ENCODE data around the gene NACC1.
A peak's percentile ranks its signal among the peaks of the same experiment; 100 is the strongest.

The NACC1 gene

GRCh38 chr19:13093407-13094105 lies 24.5 kb upstream of the NACC1 start:
- Mint-ChIP-seq H3K36me3 (no peaks in the 10 kb centered on the region), H3K27ac (peak overlapping the region; percentile 92), H3K4me3 (no peak overlapping the region), H3K4me1 (peaks cover 40% of the 10 kb centered on the region), H3K27me3 (peaks cover 4% of the 10 kb centered on the region), H3K9me3 (no peaks in the 10 kb centered on the region)
- peak; percentile 74 for ATAC-seq

DNA sequence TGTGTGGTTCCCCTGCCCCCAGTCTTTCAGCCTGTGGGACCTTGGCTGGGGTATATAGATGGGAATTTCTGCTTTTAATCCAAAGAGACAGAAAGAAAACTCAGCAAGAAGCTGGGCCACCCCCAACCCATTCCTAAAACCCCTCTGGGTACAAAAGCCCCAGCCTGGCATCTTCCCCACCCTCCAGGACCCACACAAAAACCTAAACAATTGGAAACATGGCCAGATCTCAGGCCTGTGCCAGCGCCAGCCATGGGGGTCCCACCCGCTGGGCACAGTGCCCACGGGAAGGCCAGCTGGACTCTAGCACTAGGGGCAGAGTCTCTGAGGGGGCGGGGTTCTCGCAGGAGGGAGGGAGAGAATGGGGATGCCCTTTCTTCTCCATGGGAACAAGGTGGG lies 24.0 kb upstream of the NACC1 start:
- H3K4me3 Mint-ChIP-seq, result no peak overlapping the region
- peak overlapping the region; percentile 92 for H3K27ac Mint-ChIP-seq
- no peak for ATAC-seq

GRCh38 chr19:13094771-13095392 lies 23.2 kb upstream of the NACC1 start:
- peak; percentile 47 for ATAC-seq
- Mint-ChIP-seq H3K4me1 (peaks cover 53% of the 10 kb centered on the region), H3K36me3 (peaks cover 11% of the 10 kb centered on the region), H3K27me3 (no peaks in the 10 kb centered on the region), H3K9me3 (no peaks in the 10 kb centered on the region), H3K27ac (peak overlapping the region; percentile 92), H3K4me3 (peak overlapping the region; percentile 91)

More for the DNA sequence above, 24.0 kb upstream of the NACC1 start:
- Mint-ChIP-seq H3K9me3 (no peaks in the 10 kb centered on the region), H3K36me3 (peaks cover 4% of the 10 kb centered on the region), H3K4me1 (peaks cover 45% of the 10 kb centered on the region), H3K27me3 (no peaks in the 10 kb centered on the region)

- Mint-ChIP-seq H3K9me3 (no peaks in the 10 kb centered on the region), H3K4me3 (peak overlapping the region; percentile 91), H3K27ac (peak overlapping the region; percentile 92)
These were observed 22.7 kb upstream of the NACC1 start for GRCh38 chr19:13095393-13095784.

DNA sequence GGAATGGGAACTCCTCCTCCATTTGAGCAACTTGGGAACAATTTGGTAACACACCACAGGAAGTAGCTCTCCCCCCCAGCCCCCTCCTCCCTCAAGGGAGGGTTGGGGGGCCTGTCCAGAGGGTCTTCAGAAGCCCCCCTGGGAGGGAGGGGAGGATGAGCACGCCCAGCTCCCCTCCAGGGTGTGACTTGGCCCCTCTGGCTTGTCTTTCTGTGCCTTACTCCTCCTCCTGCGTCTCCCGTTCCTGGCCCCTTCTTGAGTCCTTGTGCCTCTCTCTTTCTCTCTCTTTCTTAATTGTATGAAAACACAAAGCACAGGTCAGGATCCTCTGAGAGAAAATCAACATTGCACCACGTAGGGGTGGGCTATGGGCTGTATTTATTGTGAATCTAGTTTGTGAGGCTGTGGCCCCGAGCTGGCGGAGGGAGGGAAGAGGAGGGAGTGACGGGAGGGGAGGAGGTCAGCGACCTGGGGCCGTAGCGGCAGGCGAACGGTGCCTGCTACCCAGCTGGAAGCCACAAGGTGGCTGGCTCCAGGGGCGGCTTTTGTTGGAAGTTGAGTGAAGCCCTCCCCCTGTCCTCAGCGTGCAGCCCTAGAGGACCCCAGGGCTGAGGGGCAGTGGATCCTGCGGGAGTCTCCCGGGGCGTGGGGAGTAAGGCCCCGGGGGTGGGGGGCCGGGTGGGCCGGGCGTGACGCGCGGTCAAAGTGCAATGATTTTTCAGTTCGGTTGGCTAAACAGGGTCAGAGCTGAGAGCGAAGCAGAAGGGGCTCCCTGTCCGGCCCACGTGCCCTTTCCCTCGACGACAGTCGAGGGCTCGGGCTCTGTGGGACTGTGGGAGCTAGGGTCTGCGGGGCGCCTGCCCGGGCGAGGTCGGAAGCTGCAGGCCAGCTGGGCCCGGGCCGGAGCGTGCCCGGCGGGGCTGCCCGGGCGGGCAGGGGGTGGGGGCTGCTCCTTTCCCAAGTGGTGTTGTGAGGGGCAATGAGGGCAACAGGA lies 21.8 kb upstream of the NACC1 start:
- peaks cover 67% of the 10 kb centered on the region for H3K4me1 Mint-ChIP-seq
- no peaks in the 10 kb centered on the region for H3K27me3 Mint-ChIP-seq
- no peak for ATAC-seq
- H3K36me3 Mint-ChIP-seq, result peaks cover 17% of the 10 kb centered on the region
- H3K27ac Mint-ChIP-seq, result peak overlapping the region; percentile 92
- H3K9me3 Mint-ChIP-seq, result no peaks in the 10 kb centered on the region
- peak overlapping the region; percentile 91 for H3K4me3 Mint-ChIP-seq

More at GRCh38 chr19:13095393-13095784, 22.7 kb upstream of the NACC1 start:
- Mint-ChIP-seq H3K36me3 (peaks cover 16% of the 10 kb centered on the region), H3K4me1 (peaks cover 58% of the 10 kb centered on the region), H3K27me3 (no peaks in the 10 kb centered on the region)
- peak; percentile 45 for ATAC-seq

GRCh38 chr19:13097033-13097462 lies 21.0 kb upstream of the NACC1 start:
- H3K27ac Mint-ChIP-seq, result peak overlapping the region; percentile 92
- peaks cover 17% of the 10 kb centered on the region for H3K36me3 Mint-ChIP-seq
- no peaks in the 10 kb centered on the region for H3K9me3 Mint-ChIP-seq
- peaks cover 75% of the 10 kb centered on the region for H3K4me1 Mint-ChIP-seq
- H3K27me3 Mint-ChIP-seq, result no peaks in the 10 kb centered on the region
- H3K4me3 Mint-ChIP-seq, result peak overlapping the region; percentile 91
- no peak for ATAC-seq

DNA sequence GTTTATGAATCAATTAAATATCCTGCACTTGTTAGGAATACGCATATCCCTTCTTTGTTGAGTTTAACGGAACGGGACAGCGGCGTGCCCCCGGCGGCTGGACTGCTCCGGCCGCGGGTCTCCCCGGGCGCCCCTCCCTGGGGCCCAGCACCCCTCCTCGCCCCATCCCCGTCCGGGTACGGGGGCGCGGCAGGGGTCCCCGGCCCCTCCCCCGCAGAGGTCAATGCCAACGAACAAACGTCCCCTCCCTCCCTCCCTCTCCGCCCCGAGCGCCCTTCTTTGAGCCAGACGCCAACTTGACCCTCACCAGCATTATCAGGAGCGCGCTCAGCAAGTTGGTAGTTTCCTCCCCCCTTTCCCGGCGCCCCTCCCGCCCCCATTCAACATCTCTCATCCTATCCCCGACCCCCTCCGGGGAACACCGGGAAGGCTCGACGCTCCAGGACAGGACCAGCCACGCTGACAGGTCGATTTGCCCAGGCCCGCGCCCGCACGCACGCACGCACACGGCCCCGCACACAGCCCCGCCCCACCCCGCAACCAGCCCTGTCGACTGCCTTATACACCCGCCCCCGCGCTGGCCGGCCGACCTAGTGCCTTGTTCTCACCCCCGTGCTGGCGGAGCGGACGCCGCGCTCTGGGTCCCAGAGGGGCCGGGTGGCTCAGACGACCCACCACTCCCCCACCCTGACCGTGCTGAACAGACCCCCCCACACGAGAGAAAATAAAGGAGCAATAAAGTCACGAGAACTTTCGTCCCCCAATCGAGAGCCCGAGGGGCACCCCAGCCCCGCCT lies 20.4 kb upstream of the NACC1 start:
- Mint-ChIP-seq H3K9me3 (no peaks in the 10 kb centered on the region), H3K4me1 (peaks cover 77% of the 10 kb centered on the region), H3K27me3 (no peaks in the 10 kb centered on the region), H3K36me3 (peaks cover 17% of the 10 kb centered on the region), H3K4me3 (peak overlapping the region; percentile 91), H3K27ac (peak overlapping the region; percentile 92)
- ATAC-seq, result no peak

GRCh38 chr19:13098277-13099072 lies 19.6 kb upstream of the NACC1 start:
- H3K36me3 Mint-ChIP-seq, result peaks cover 17% of the 10 kb centered on the region
- H3K9me3 Mint-ChIP-seq, result no peaks in the 10 kb centered on the region
- peak overlapping the region; percentile 82 for H3K4me3 Mint-ChIP-seq
- no peaks in the 10 kb centered on the region for H3K27me3 Mint-ChIP-seq
- peak overlapping the region; percentile 92 for H3K27ac Mint-ChIP-seq
- ATAC-seq, result no peak
- H3K4me1 Mint-ChIP-seq, result peaks cover 83% of the 10 kb centered on the region

GRCh38 chr19:13099073-13099999 lies 18.7 kb upstream of the NACC1 start:
- Mint-ChIP-seq H3K27me3 (no peaks in the 10 kb centered on the region), H3K9me3 (no peaks in the 10 kb centered on the region), H3K4me3 (peak overlapping the region; percentile 88), H3K4me1 (peaks cover 85% of the 10 kb centered on the region), H3K27ac (peak overlapping the region; percentile 92), H3K36me3 (peaks cover 17% of the 10 kb centered on the region)
- ATAC-seq, result no peak

DNA sequence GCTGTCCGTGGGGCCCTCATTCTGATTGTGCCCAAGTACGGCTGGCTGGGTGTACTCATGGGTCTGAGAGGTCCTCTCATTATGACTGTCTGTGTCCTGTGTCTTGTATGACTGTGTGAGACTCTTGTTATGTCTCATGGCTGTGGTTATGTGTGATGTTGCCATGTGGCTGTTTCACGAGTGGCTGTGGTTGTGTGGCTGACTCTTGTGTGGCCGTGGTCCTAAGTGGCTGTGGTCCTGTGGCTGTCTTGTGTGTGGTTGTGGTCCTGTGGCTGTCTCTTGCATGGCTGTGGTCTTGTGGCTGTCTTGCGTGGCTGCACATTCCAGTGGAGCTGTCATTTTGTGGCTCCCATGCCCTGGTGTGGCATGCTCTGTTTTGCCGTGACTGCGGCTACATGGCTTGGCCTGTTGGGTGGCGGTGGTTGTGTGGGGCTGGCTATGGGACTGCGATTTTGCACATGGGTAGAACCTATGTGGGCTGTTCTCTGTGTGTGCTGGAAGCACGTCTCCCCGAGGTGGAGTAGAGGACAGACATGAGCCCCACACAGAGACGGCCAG lies 18.0 kb upstream of the NACC1 start:
- Mint-ChIP-seq H3K9me3 (no peaks in the 10 kb centered on the region), H3K4me3 (peak overlapping the region; percentile 88), H3K27ac (peak overlapping the region; percentile 92), H3K36me3 (peaks cover 17% of the 10 kb centered on the region), H3K4me1 (peaks cover 85% of the 10 kb centered on the region), H3K27me3 (no peaks in the 10 kb centered on the region)
- no peak for ATAC-seq

DNA sequence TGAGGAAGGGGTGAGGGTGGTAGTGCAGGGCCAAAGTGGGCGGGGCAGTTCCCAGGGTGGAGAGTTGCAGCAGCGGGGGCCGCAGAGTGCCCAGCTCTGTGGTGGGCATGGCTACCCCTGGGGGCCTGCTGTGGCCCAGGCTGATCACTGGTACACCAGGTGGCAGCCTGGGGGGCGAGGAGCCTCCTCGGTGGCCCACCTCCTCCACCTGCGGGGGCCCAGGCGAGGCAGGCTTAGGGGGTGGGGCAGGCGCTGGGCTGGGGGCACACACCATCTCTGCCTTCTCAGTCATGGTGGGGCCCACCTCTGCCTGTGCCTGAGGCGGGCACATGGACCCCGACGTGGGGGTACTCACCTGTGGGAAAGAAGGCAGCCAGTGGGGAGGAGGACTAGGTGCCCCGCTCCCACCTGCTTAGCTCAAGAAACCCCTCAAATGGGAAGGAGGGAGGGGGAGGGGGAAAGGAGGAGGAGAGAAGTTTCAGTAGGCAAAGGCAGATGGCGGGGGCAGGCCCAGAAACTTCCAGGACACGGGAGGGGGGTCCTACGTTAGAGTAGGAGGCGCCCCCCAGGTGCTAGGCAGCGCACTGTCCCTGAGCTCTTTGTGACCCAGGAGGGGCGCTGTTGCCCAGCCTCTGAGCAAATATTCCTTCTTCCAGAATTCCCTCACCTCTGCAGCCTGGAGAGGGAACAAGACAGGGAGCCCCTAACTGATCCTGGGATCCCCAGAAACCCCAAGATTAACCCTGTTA lies 17.0 kb upstream of the NACC1 start:
- Mint-ChIP-seq H3K27me3 (no peaks in the 10 kb centered on the region), H3K36me3 (peaks cover 17% of the 10 kb centered on the region), H3K4me1 (peaks cover 87% of the 10 kb centered on the region), H3K4me3 (peak overlapping the region; percentile 88), H3K9me3 (no peaks in the 10 kb centered on the region), H3K27ac (peak overlapping the region; percentile 92)
- no peak for ATAC-seq

All from stimulated activated memory B cell treated with anti-CD40 and anti-IgM and Interleukin-4, amounts not matched to agents 10 μg/mL and 1 μg/mL and 100 μg/mL, for 72 hours (primary cell).